Activated CD4-positive, alpha-beta memory T cell treated with anti-CD3 and anti-CD28 coated beads for 36 hours (primary cell): ENCODE measurements around the gene ZCCHC8. TPM values are rescaled to one million over a fixed set of nuclear protein-coding genes. Genes with fewer than 3 reads are reported as not detected.
A peak's percentile ranks its signal among the peaks of the same experiment; 100 is the strongest.

Experiments used
- CTCF ChIA-PET: fragments of 350-600 bp; sonication (Branson Sonifier 250); formaldehyde crosslinking; loops from one replicate; lab custom pipeline; 2021; ENCODE audit warnings: antibody characterized with exemption, inconsistent platforms; lab: Charles Lee
- POLR2A ChIA-PET: fragments of 350-600 bp; sonication (Branson Sonifier 250); formaldehyde crosslinking; loops from one replicate; lab custom pipeline; 2021; ENCODE audit warnings: antibody characterized with exemption; lab: Charles Lee
- DNase-seq: peaks from one replicate; pipeline ENCODE4 v3.0.0-alpha.2; 2020
- H3K27ac Mint-ChIP-seq: one replicate; pipeline ENCODE4 v1.8.0; 2021; ENCODE audit warnings: mixed read lengths
- H3K27me3 Mint-ChIP-seq: one replicate; pipeline ENCODE4 v1.8.0; 2021; ENCODE audit warnings: mixed read lengths
- H3K36me3 Mint-ChIP-seq: one replicate; pipeline ENCODE4 v1.8.0; 2021; ENCODE audit warnings: mixed read lengths
- H3K4me1 Mint-ChIP-seq: one replicate; pipeline ENCODE4 v1.8.0; 2021; ENCODE audit warnings: low read depth, mixed read lengths
- H3K4me3 Mint-ChIP-seq: one replicate; pipeline ENCODE4 v1.8.0; 2021; ENCODE audit warnings: mild to moderate bottlenecking, mixed read lengths
- H3K9me3 Mint-ChIP-seq: one replicate; pipeline ENCODE4 v1.8.0; 2021; ENCODE audit warnings: mixed read lengths
- intact Hi-C: fragments of 100-400 bp; cut with micrococcal nuclease; formaldehyde crosslinking; loops from one replicate; pipeline ENCODE4 v1.15.1; 2023
- total RNA-seq, 2 experiments: library from RNA; stranded (reverse); gene quantifications; one replicate each; pipeline ENCODE4 v1.2.3, GENCODE V29; 2021

The ZCCHC8 gene
- 10 to 100 TPM; 27.7 to 28.5 TPM for total RNA-seq

DNA sequence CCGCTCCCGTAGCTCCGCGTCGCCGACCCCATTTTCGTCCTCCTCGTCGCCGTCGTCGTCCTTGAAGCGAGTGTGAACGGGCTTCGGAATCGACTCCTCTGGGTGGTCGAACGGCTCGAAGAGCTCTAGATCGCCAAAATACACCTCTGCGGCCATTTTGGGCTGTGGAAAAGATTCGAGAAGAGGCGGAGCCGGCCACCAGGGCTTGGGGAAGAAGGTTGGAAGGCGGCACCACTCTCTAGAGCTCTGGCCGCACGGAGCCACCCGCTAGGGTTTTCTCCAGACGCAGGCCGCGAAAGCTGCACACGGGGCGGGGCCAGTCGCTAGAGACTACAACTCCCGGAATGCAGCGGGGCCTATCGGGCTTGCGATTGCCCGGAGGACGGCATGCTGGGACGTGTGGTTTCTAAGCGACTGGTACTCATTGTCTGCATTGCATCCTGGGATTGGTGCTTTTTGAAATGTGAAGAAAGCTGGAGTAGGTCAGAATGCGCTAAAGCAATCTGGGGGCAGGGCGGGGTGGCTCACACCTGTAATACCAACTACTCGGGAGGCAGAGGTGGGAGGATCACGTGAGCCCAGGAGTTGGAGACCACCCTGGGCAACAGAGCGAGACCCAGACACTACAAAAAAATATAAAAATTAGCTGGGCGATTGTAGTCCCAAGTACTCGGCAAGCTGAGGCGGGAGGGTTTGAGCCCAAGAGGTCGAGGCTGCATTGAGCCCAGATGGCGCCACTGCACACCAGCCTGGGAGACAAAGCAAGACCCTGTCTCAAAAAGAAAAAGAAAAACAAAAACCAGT, at the start of gene ZCCHC8:
ZCCHC8 (minus strand) TSS at position 248 of the 804 bp plus-strand sequence; CDS start at position 156, 92 bp downstream.
- no peaks in the 10 kb centered on the region for H3K27me3 Mint-ChIP-seq
- H3K4me1 Mint-ChIP-seq = peaks cover 33% of the 10 kb centered on the region
- peak within 1 kb of the TSS; percentile 98 for H3K4me3 Mint-ChIP-seq
- no peaks in the 10 kb centered on the region for H3K9me3 Mint-ChIP-seq
- POLR2A ChIA-PET = interaction anchor here (0.6 to 14.9 kb wide), 21 partner anchors 8 to 699 kb away, joined by 3 to 215 read pairs (median 5); partner anchors contain the start of genes DENR, DIABLO, KNTC1 and RSRC2
- CTCF ChIA-PET = interaction anchor here (0.6 to 5.5 kb wide), 10 partner anchors 10 to 254 kb away, joined by 3 to 55 read pairs (median 3); partner anchors contain the start of genes KNTC1 and RSRC2
- DNase-seq = peak; percentile 98
- H3K27ac Mint-ChIP-seq = peak within 1 kb of the TSS; percentile 99
- intact Hi-C loops = loop anchor here (1.0 to 2.0 kb wide), 7 partner anchors 26 to 275 kb away; partner anchors contain the start of genes DENR, DIABLO and KNTC1
- H3K36me3 Mint-ChIP-seq = peaks cover 33% of the 10 kb centered on the region

DNA sequence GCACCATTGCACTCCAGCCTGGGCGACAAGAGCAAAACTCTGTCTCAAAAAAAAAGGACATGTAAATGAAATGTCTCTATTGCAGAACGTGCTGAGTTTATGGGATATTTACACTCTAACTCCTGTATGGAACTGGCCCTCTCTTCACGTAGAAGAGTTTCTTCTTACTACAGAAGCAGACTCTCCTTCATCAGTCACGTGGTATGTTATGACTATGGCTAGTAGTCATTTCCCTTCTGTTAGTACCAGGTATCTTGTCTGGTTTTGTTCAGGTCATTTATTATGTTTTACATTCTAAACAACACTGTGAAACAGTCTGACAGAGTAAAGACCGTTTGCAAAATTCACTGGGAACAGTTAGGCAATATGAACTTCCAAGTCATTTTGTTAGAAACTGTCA, 46.6 kb upstream of the ZCCHC8 start:
- CTCF ChIA-PET = no interaction called here
- POLR2A ChIA-PET = no interaction called here

DNA sequence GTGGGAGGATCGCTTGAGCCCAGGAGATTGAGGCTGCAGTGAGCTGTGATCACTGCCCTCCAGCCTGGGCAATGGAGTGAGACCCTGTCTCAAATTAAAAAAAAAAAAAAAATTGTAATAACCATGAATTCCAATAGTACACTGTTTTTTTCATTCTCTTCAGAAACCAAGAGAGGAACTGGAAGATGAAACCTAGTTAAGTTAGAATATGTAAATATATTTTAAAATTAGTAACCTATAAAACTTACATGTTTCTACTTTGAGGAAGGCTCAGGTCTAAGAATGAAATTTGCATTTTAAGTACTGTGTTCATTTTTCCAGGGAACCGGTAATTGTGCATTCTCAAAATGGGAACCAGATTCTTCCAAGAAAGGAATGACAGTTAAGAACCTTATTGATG, 45.1 kb upstream of the ZCCHC8 start:
- POLR2A ChIA-PET = no interaction called here
- Mint-ChIP-seq H3K27ac (no peak overlapping the region), H3K9me3 (no peaks in the 10 kb centered on the region)

More for the DNA sequence above, 46.6 kb upstream of the ZCCHC8 start:
- no peaks in the 10 kb centered on the region for H3K9me3 Mint-ChIP-seq
- intact Hi-C loops = no loop called here
- H3K27me3 Mint-ChIP-seq = no peaks in the 10 kb centered on the region
- peaks cover 39% of the 10 kb centered on the region for H3K36me3 Mint-ChIP-seq
- H3K4me3 Mint-ChIP-seq = no peak overlapping the region
- no peaks in the 10 kb centered on the region for H3K4me1 Mint-ChIP-seq
- no peak overlapping the region for H3K27ac Mint-ChIP-seq
- DNase-seq = no peak

DNA sequence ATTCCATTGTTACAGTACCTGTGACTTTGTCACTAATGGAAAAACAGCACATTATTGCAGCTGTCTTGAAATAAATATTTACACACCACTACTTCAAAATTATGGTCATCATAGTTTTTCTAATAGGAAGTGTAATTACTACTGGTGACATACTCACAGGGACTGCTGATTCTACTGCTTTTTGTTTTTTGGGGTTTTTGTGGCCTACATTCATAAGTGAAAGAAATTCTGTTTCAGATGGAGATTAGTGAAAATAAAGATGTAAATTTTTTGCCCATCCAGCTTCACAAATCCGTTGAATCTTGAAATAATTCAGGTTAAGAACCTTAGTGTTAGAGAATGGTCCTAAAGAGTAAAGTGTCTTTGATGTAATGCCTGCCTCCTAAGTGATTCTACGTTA, 43.8 kb upstream of the ZCCHC8 start:
- Mint-ChIP-seq H3K4me1 (no peaks in the 10 kb centered on the region), H3K27me3 (no peaks in the 10 kb centered on the region), H3K27ac (no peak overlapping the region), H3K4me3 (no peak overlapping the region), H3K36me3 (peaks cover 32% of the 10 kb centered on the region), H3K9me3 (no peaks in the 10 kb centered on the region)
- CTCF ChIA-PET = no interaction called here
- POLR2A ChIA-PET = interaction anchor here (0.6 kb wide), 1 partner anchor 1390 kb away, joined by 5 read pairs; no protein-coding TSS in a partner anchor
- DNase-seq = no peak
- intact Hi-C loops = no loop called here

More for the DNA sequence above, 45.1 kb upstream of the ZCCHC8 start:
- Mint-ChIP-seq H3K4me1 (no peaks in the 10 kb centered on the region), H3K27me3 (no peaks in the 10 kb centered on the region), H3K4me3 (no peak overlapping the region), H3K36me3 (peaks cover 38% of the 10 kb centered on the region)
- CTCF ChIA-PET = no interaction called here
- intact Hi-C loops = no loop called here
- no peak for DNase-seq

DNA sequence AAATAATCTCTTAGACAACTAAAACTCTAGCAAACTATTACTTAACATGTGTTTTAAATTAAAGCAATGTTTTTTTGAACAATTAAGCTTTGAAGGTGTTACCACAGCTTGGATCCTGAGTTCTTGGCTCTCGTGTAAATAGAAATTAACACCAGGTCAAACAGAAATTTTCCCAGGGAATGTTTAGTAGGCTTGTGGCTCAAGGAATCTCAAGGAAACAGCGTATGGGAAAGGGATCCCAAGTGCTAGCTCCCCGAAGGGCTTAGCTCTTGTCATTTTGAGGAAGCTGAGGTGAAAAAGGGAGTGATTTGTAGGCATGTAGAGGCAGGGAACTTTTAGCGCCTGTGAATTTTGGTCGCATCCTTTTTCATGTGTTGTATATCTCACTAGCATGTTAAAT, 37.8 kb upstream of the ZCCHC8 start:
- Mint-ChIP-seq H3K4me1 (no peaks in the 10 kb centered on the region), H3K27ac (no peak overlapping the region), H3K4me3 (no peak overlapping the region), H3K36me3 (peaks cover 42% of the 10 kb centered on the region), H3K27me3 (no peaks in the 10 kb centered on the region), H3K9me3 (no peaks in the 10 kb centered on the region)
- POLR2A ChIA-PET = interaction anchor here (1.7 kb wide), 1 partner anchor 11 kb away, joined by 8 read pairs; the partner anchor contains the start of genes KNTC1 and RSRC2
- intact Hi-C loops = no loop called here
- DNase-seq = no peak
- CTCF ChIA-PET = interaction anchor here (0.6 to 1.4 kb wide), 2 partner anchors 12 to 185 kb away, joined by 4 read pairs; no protein-coding TSS in a partner anchor

DNA sequence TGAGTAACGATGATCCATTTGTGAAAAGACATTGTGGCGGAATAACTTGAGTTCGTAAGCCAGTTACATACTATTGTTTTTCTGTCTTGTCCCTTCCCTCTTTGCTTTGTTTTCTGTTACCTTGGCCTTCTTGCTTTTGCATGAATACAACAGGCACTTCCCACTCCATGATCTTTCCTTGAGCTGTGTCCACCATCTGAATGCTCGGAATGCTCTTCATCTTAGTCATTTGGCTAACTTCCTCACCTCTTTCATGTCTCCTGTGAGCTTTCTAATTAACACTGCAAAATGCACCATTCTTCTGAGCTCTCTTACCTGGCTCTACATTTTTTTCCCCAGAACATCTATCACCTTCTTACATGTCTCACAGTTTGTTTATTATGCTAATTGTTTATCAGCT, 36.3 kb upstream of the ZCCHC8 start:
- no peak overlapping the region for H3K27ac Mint-ChIP-seq
- no peaks in the 10 kb centered on the region for H3K27me3 Mint-ChIP-seq
- peaks cover 41% of the 10 kb centered on the region for H3K36me3 Mint-ChIP-seq
- H3K4me1 Mint-ChIP-seq = no peaks in the 10 kb centered on the region
- H3K4me3 Mint-ChIP-seq = no peak overlapping the region
- DNase-seq = no peak
- no peaks in the 10 kb centered on the region for H3K9me3 Mint-ChIP-seq
- ChIA-PET POLR2A (interaction anchor here (0.9 kb wide), 1 partner anchor 19 kb away, joined by 4 read pairs; no protein-coding TSS in a partner anchor), CTCF (interaction anchor here (0.8 to 1.4 kb wide), 2 partner anchors 13 to 64 kb away, joined by 3 to 4 read pairs; no protein-coding TSS in a partner anchor)
- intact Hi-C loops = no loop called here

DNA sequence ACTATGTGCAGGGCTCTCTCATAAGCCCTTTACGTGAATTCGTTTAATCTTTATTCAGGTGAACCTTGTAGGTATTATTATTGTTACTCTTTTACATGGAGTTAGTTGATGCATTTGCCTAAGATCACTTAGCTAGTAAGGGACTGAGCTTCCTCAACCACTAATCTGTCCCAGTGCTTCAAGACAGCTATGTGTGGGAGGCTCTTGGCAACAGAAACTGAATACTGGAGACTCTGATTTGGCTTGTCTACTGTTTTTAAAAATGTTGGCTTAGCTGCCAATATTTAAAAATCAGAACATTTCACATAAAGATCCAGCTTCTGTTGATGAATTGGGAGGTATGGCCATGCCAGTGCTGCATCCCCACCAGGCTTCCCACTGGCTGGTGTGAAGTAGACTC, 33.1 kb upstream of the ZCCHC8 start:
- Mint-ChIP-seq H3K4me3 (no peak overlapping the region), H3K27ac (no peak overlapping the region), H3K4me1 (peaks cover 8% of the 10 kb centered on the region), H3K36me3 (peaks cover 40% of the 10 kb centered on the region), H3K27me3 (no peaks in the 10 kb centered on the region), H3K9me3 (no peaks in the 10 kb centered on the region)
- CTCF ChIA-PET = no interaction called here
- POLR2A ChIA-PET = no interaction called here
- intact Hi-C loops = no loop called here
- no peak for DNase-seq

DNA sequence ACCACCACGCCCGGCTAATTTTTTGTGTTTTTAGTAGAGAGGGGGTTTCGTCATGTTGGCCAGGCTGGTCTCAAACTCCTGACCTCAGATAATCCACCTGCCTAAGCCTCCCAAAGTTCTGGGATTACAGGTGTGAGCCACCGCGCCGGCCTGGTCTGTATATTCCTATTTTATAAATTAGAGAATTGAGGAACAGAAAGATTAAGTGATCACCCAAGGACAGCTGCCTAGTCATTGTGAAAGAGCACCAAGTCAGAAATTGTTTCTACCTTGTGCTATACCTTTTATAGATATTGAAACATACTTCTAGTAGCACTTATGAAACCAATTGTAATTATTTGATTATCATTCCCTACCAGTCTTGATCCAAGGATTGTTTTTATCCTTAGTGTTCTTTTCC, 28.3 kb upstream of the ZCCHC8 start:
- DNase-seq = no peak
- Mint-ChIP-seq H3K36me3 (peaks cover 37% of the 10 kb centered on the region), H3K9me3 (no peaks in the 10 kb centered on the region), H3K4me3 (no peak overlapping the region), H3K4me1 (peaks cover 16% of the 10 kb centered on the region), H3K27ac (no peak overlapping the region), H3K27me3 (no peaks in the 10 kb centered on the region)
- intact Hi-C loops = loop anchor here (5.0 kb wide), 2 partner anchors 117 to 903 kb away; no protein-coding TSS in a partner anchor
- POLR2A ChIA-PET = interaction anchor here (13.6 kb wide), 1 partner anchor 28 kb away, joined by 215 read pairs; the partner anchor contains the start of gene ZCCHC8
- CTCF ChIA-PET = no interaction called here

DNA sequence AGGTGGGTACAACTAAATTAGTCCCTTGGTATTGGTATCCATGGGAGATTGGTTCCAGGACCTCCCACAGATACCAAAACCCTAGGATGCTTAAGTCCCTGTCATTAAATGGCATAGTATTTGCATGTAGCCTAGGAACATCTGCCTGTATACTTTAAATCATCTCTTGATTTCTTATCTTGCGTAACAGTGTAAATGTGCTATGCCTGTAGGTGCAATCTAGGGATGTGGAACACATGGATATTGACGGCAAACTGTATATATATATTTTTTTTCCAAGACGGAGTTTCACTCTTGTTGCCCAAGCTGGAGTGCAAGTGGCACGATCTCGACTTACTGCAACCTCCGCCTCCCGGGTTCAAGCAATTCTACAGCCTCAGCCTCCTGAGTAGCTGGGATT, 27.9 kb upstream of the ZCCHC8 start:
- ChIA-PET CTCF (interaction anchor here (2.4 kb wide), 1 partner anchor 129 kb away, joined by 13 read pairs; no protein-coding TSS in a partner anchor), POLR2A (interaction anchor here (13.6 kb wide), 1 partner anchor 27 kb away, joined by 215 read pairs; the partner anchor contains the start of gene ZCCHC8)
- no peak overlapping the region for H3K27ac Mint-ChIP-seq
- H3K9me3 Mint-ChIP-seq = no peaks in the 10 kb centered on the region
- H3K27me3 Mint-ChIP-seq = no peaks in the 10 kb centered on the region
- H3K4me3 Mint-ChIP-seq = no peak overlapping the region
- H3K36me3 Mint-ChIP-seq = peaks cover 38% of the 10 kb centered on the region
- DNase-seq = no peak
- intact Hi-C loops = loop anchor here (5.0 kb wide), 2 partner anchors 116 to 904 kb away; no protein-coding TSS in a partner anchor
- H3K4me1 Mint-ChIP-seq = peaks cover 21% of the 10 kb centered on the region

DNA sequence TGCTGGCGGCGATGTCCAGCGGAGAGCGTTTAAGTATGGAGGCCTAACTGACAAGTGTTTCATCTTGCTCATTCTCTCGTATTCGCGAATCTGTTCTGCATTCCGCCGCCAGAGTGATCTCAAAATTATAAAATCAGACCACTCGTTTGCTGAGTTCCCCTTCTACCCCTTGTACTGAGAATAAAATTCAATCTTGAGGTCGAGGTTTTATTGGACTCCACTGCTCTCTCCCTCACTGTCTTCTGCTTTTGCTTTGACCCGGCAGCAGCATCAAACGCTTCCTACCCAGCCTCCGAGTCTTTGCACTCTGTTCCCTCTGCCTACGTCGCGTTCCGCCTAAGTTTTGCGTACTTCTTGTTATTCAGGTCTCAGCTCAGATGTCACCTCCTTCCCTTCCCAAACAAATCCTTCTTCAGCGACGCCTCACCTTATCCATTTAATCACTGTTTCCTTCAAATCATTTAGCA, 26.8 kb upstream of the ZCCHC8 start:
- ChIA-PET CTCF (interaction anchor here (1.9 to 2.4 kb wide), 2 partner anchors 27 to 128 kb away, joined by 8 to 13 read pairs; partner anchors contain the start of gene ZCCHC8), POLR2A (interaction anchor here (1.1 to 13.6 kb wide), 5 partner anchors 12 to 301 kb away, joined by 3 to 215 read pairs (median 7); partner anchors contain the start of gene ZCCHC8)
- Mint-ChIP-seq H3K36me3 (peaks cover 38% of the 10 kb centered on the region), H3K27ac (no peak overlapping the region), H3K4me3 (no peak overlapping the region), H3K27me3 (no peaks in the 10 kb centered on the region), H3K9me3 (no peaks in the 10 kb centered on the region), H3K4me1 (peaks cover 30% of the 10 kb centered on the region)
- intact Hi-C loops = loop anchor here (1.0 to 5.0 kb wide), 7 partner anchors 26 to 905 kb away; partner anchors contain the start of genes DENR, DIABLO, MPHOSPH9 and MTRFR
- peak; percentile 55 for DNase-seq

DNA sequence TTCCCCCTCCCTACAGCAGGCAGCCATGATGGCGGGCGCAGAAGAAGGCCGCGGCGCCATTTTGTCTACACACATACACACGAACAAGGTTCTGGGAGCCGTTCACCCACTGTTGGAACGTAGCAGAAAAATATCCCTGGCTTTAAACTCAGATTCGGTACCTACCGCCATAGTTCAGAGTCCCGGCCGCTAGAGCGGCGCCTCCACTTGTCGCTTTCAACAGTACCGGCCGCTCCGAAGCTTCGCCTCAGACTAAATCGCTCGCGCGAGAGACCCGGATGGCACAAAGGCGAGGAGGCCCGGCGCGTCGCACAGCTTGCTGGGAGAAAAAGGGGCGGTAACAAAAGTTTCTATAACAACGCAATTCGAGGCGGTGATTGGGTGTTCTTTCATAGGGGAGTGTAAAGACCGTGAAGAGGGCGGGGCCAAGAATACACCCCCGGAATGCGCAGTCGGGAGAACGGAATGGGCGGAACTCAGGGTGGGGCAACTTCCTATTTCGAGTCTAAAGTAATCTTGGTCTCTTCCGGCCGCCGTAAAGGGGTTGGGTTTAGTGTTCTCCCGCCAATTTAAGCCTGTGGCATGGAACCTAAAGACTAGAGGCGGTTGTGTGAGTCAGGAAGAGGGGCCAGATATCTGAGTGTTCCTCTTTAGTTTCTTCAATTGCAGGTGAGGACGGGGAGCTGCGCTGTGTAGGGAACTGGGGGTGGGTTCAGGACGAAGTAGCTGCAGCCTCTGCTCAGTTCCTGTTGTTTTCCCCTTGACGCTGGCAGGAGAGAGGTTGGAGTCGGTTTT, 26.1 kb upstream of the ZCCHC8 start, which contains the start of the genes KNTC1 and RSRC2:
KNTC1 (plus strand) TSS at position 567 of the 795 bp plus-strand sequence. CDS start 2,815 bp downstream, outside the sequence.
RSRC2 (minus strand) TSS at position 254 of the 795 bp plus-strand sequence; CDS start at position 171, 83 bp downstream.
- CTCF ChIA-PET = interaction anchor here (1.1 to 2.4 kb wide), 4 partner anchors 16 to 171 kb away, joined by 3 to 13 read pairs (median 6); partner anchors contain the start of gene ZCCHC8
- Mint-ChIP-seq H3K9me3 (no peaks in the 10 kb centered on the region), H3K36me3 (peaks cover 42% of the 10 kb centered on the region), H3K27ac (no peak within 1 kb of the TSS), H3K4me1 (peaks cover 36% of the 10 kb centered on the region), H3K27me3 (no peaks in the 10 kb centered on the region), H3K4me3 (no peak within 1 kb of the TSS)
- intact Hi-C loops = loop anchor here (1.0 to 5.0 kb wide), 7 partner anchors 26 to 905 kb away; partner anchors contain the start of genes DENR, DIABLO, MPHOSPH9 and MTRFR
- peak; percentile 99 for DNase-seq
- POLR2A ChIA-PET = interaction anchor here (0.6 to 13.6 kb wide), 13 partner anchors 9 to 898 kb away, joined by 3 to 215 read pairs (median 4); partner anchors contain the start of genes MPHOSPH9 and ZCCHC8
